GM23338 (cell line): ENCODE measurements around the gene CACNA1H. TPM values are rescaled to one million over a fixed set of nuclear protein-coding genes. Genes with fewer than 3 reads are reported as not detected.

ENCODE experiments used
- ATAC-seq: fragments of 200-7000 bp; cut with Tn5 transposase; 3 replicates; pipeline ENCODE4 v1.9.1; 2020
- DNase-seq: peaks from one replicate; pipeline ENCODE4 v3.0.0-alpha.2; 2015; ENCODE audit warnings: low spot score
- H2AFZ ChIP-seq: fragments of 200-600 bp; sonication (generic); 2 replicates; pipeline ENCODE4 v1.8.0; 2016; ENCODE audit warnings: antibody characterized with exemption, mild to moderate bottlenecking, moderate library complexity
- H3F3A ChIP-seq: fragments of 200-600 bp; sonication (generic); replicated peaks from 2 replicates; pipeline ENCODE4 v1.8.0; 2017; ENCODE audit warnings: antibody characterized with exemption, mixed run types, low read depth
- H3K27ac ChIP-seq: fragments of 200-600 bp; sonication (generic); 2 replicates; pipeline ENCODE4 v1.6.1; 2016; ENCODE audit warnings: low read depth
- H3K27me3 ChIP-seq: fragments of 200-600 bp; sonication (generic); 2 replicates; pipeline ENCODE4 v1.8.0; 2016; ENCODE audit warnings: mild to moderate bottlenecking, mixed run types, moderate library complexity; ENCODE audit not compliant: insufficient read depth
- H3K36me3 ChIP-seq: fragments of 200-600 bp; sonication (generic); 2 replicates; pipeline ENCODE4 v1.8.0; 2016; ENCODE audit warnings: mild to moderate bottlenecking; ENCODE audit not compliant: insufficient read depth
- H3K4me1 ChIP-seq: fragments of 200-600 bp; sonication (generic); 2 replicates; pipeline ENCODE4 v1.8.0; 2016; ENCODE audit warnings: mild to moderate bottlenecking, moderate library complexity; ENCODE audit not compliant: insufficient read depth
- H3K4me2 ChIP-seq: fragments of 200-600 bp; sonication (generic); 2 replicates; pipeline ENCODE4 v1.7.1; 2017; ENCODE audit warnings: mixed run types
- H3K4me3 ChIP-seq: fragments of 200-600 bp; sonication (generic); 2 replicates; pipeline ENCODE4 v1.6.1; 2016; ENCODE audit warnings: mixed run types
- H3K79me2 ChIP-seq: fragments of 200-600 bp; sonication (generic); replicated peaks from 2 replicates; pipeline ENCODE4 v1.8.0; 2017; ENCODE audit warnings: mild to moderate bottlenecking; ENCODE audit not compliant: insufficient read depth
- H3K9me2 ChIP-seq: fragments of 200-600 bp; sonication (generic); 2 replicates; pipeline ENCODE4 v1.8.0; 2017; ENCODE audit not compliant: insufficient read depth
- H4K20me1 ChIP-seq: fragments of 200-600 bp; sonication (generic); replicated peaks from 2 replicates; pipeline ENCODE4 v1.8.0; 2017; ENCODE audit warnings: mild to moderate bottlenecking; ENCODE audit not compliant: insufficient read depth
- H3K27ac Mint-ChIP-seq: 2 replicates; pipeline ENCODE4 v1.8.0; 2020; ENCODE audit warnings: inconsistent platforms, mild to moderate bottlenecking, moderate library complexity, mixed read lengths
- H3K27me3 Mint-ChIP-seq: 3 replicates; pipeline ENCODE4 v1.8.0; 2022; ENCODE audit warnings: low read depth, mild to moderate bottlenecking, moderate library complexity, mixed read lengths, inconsistent platforms; ENCODE audit not compliant: insufficient read depth, poor library complexity
- H3K36me3 Mint-ChIP-seq: 3 replicates; pipeline ENCODE4 v1.8.0; 2021; ENCODE audit warnings: low read depth, mild to moderate bottlenecking, inconsistent platforms, moderate library complexity, mixed read lengths
- H3K4me1 Mint-ChIP-seq: 3 replicates; pipeline ENCODE4 v1.8.0; 2020; ENCODE audit warnings: mild to moderate bottlenecking, inconsistent platforms, mixed read lengths
- H3K4me3 Mint-ChIP-seq: 3 replicates; pipeline ENCODE4 v1.8.0; 2021; ENCODE audit warnings: moderate library complexity, mild to moderate bottlenecking, inconsistent platforms, mixed read lengths
- H3K9me3 Mint-ChIP-seq: 3 replicates; pipeline ENCODE4 v1.8.0; 2020; ENCODE audit warnings: moderate library complexity, mild to moderate bottlenecking, inconsistent platforms, mixed read lengths
- EZH2 ChIP-seq: fragments of 200-600 bp; sonication (generic); IDR thresholded peaks from one replicate; pipeline ENCODE4 v1.8.0; 2017; ENCODE audit warnings: antibody characterized with exemption, mild to moderate bottlenecking, low read depth; ENCODE audit not compliant: unreplicated experiment
- EZH2phosphoT487 ChIP-seq: fragments of 200-600 bp; sonication (generic); IDR thresholded peaks from one replicate; pipeline ENCODE4 v1.8.1; 2018; ENCODE audit warnings: antibody characterized with exemption; ENCODE audit not compliant: unreplicated experiment
- JUNB ChIP-seq: IDR thresholded peaks from one replicate; pipeline ENCODE4 v1.6.1; 2016; ENCODE audit warnings: antibody characterized with exemption; ENCODE audit not compliant: unreplicated experiment
- POLR2AphosphoS5 ChIP-seq: IDR thresholded peaks from 2 replicates; pipeline ENCODE4 v1.6.1; 2016; ENCODE audit warnings: antibody characterized with exemption, low read depth
- REST ChIP-seq: IDR thresholded peaks from one replicate; pipeline ENCODE4 v1.6.1; 2018; ENCODE audit warnings: antibody characterized with exemption; ENCODE audit not compliant: unreplicated experiment
- ZNF114 ChIP-seq: fragments of 250-450 bp; sonication (Bioruptor Pico); IDR thresholded peaks from 2 replicates; pipeline ENCODE4 v1.5.0; 2020; ENCODE audit warnings: mild to moderate bottlenecking, moderate library complexity
- polyA plus RNA-seq: library from polyadenylated mRNA; unstranded; fragments of >200 nt; fragmentation: Nextera tagmentation; extraction: Ambion mirVana; gene quantifications from 2 replicates; pipeline ENCODE4 v1.2.1, GENCODE V29; 2016
- total RNA-seq: library from RNA; depleted of rRNA; stranded (reverse); fragments of >200 nt; shearing (Covaris generic); gene quantifications from 2 replicates; pipeline ENCODE4 v1.2.3, GENCODE V29; 2014
- TF ChIP-seq, protein P1 (sequence below): IDR thresholded peaks from 2 replicates; pipeline ENCODE4 v1.6.1; 2016; ENCODE audit warnings: antibody characterized with exemption
- TF ChIP-seq, protein P2 (sequence below), 2 experiments: fragments of 200-600 bp in 1 of 2; sonication (generic) in 1 of 2; conservative IDR thresholded peaks; 2 replicates each; pipeline versions ENCODE4 v1.5.1 to v1.6.1; 2016 to 2017; ENCODE audit warnings: antibody characterized with exemption in 2 of 2, low read depth in 2 of 2, mild to moderate bottlenecking in 2 of 2, moderate library complexity in 1 of 2

Gene CACNA1H
- total and polyA plus RNA-seq, 2 experiments from 2014 or later: 3.5 to 43.3 TPM

- Histone ChIP-seq H4K20me1 (no peaks in the 10 kb centered on the region; the same call in 1 of the 2 replicates), H3K9me2 (no peaks in the 10 kb centered on the region), H3K4me3 (no peak overlapping the region), H3K36me3 (no peaks in the 10 kb centered on the region), H3K4me2 (no peak overlapping the region), H3K4me1 (no peaks in the 10 kb centered on the region), H3K27me3 (no peaks in the 10 kb centered on the region), H2AFZ (no peak overlapping the region), H3K79me2 (no peaks in the 10 kb centered on the region), H3F3A (no peaks in the 10 kb centered on the region), H3K27ac (no peak overlapping the region)
- DNase-seq (no peak), ATAC-seq (no peak)
- Mint-ChIP-seq H3K27me3 (peaks cover 7% of the 10 kb centered on the region), H3K9me3 (no peaks in the 10 kb centered on the region), H3K27ac (no peak overlapping the region), H3K4me1 (no peaks in the 10 kb centered on the region), H3K4me3 (no peak overlapping the region), H3K36me3 (no peaks in the 10 kb centered on the region)
- TF ChIP-seq REST: no peak
- TF ChIP-seq, protein P1, sequence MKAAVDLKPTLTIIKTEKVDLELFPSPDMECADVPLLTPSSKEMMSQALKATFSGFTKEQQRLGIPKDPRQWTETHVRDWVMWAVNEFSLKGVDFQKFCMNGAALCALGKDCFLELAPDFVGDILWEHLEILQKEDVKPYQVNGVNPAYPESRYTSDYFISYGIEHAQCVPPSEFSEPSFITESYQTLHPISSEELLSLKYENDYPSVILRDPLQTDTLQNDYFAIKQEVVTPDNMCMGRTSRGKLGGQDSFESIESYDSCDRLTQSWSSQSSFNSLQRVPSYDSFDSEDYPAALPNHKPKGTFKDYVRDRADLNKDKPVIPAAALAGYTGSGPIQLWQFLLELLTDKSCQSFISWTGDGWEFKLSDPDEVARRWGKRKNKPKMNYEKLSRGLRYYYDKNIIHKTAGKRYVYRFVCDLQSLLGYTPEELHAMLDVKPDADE: no peak
- no peak for TF ChIP-seq EZH2phosphoT487
- TF ChIP-seq JUNB: no peak
- TF ChIP-seq, protein P2, sequence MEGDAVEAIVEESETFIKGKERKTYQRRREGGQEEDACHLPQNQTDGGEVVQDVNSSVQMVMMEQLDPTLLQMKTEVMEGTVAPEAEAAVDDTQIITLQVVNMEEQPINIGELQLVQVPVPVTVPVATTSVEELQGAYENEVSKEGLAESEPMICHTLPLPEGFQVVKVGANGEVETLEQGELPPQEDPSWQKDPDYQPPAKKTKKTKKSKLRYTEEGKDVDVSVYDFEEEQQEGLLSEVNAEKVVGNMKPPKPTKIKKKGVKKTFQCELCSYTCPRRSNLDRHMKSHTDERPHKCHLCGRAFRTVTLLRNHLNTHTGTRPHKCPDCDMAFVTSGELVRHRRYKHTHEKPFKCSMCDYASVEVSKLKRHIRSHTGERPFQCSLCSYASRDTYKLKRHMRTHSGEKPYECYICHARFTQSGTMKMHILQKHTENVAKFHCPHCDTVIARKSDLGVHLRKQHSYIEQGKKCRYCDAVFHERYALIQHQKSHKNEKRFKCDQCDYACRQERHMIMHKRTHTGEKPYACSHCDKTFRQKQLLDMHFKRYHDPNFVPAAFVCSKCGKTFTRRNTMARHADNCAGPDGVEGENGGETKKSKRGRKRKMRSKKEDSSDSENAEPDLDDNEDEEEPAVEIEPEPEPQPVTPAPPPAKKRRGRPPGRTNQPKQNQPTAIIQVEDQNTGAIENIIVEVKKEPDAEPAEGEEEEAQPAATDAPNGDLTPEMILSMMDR (conservative IDR thresholded peaks at IDR 0.05; ENCODE audit: low read depth in 2 of 2): no peak
- no peak for TF ChIP-seq EZH2
- no peak for TF ChIP-seq ZNF114
- TF ChIP-seq POLR2AphosphoS5: no peak
Measured at GRCh38 chr16:1216296-1216619, 63.4 kb downstream of the CACNA1H start.

- no peaks in the 10 kb centered on the region for H3K4me1 ChIP-seq
- no peak overlapping the region for H2AFZ ChIP-seq
- Mint-ChIP-seq H3K36me3 (no peaks in the 10 kb centered on the region; the same call in 2 of the 3 replicates), H3K27ac (no peak overlapping the region), H3K9me3 (no peaks in the 10 kb centered on the region), H3K27me3 (peaks cover 7% of the 10 kb centered on the region), H3K4me1 (no peaks in the 10 kb centered on the region), H3K4me3 (no peak overlapping the region)
- no peaks in the 10 kb centered on the region for H3K27me3 ChIP-seq
- no peak overlapping the region for H3K4me3 ChIP-seq
- H4K20me1 ChIP-seq: no peaks in the 10 kb centered on the region; the same call in none of the 2 replicates
- H3K4me2 ChIP-seq: no peak overlapping the region
- ATAC-seq: no peak
- H3K36me3 ChIP-seq: no peaks in the 10 kb centered on the region
- H3K27ac ChIP-seq: no peak overlapping the region
- no peaks in the 10 kb centered on the region for H3K9me2 ChIP-seq
- no peak for DNase-seq
- H3F3A ChIP-seq: no peaks in the 10 kb centered on the region
- H3K79me2 ChIP-seq: no peaks in the 10 kb centered on the region
- TF ChIP-seq REST: no peak
Measured at GRCh38 chr16:1216681-1217400, 63.9 kb downstream of the CACNA1H start.
